GM12872 (cell line): ENCODE measurements around the gene SNAP29.

Source experiments
- CTCF ChIP-seq: IDR thresholded peaks from 3 replicates; pipeline ENCODE4 v1.5.1; 2011; ENCODE audit warnings: low read depth, mild to moderate bottlenecking, low read length, moderate library complexity; ENCODE audit not compliant: insufficient read depth

SNAP29 gene

GRCh38 chr22:20858615-20859416 is at the start of gene SNAP29, which contains the start of gene PI4KA:
SNAP29 (plus strand) TSS chr22:20859007; CDS start chr22:20859111, 104 bp downstream.
PI4KA (minus strand) TSS chr22:20858811; CDS start chr22:20858725, 86 bp downstream.
- TF ChIP-seq CTCF, result no peak

- no peak for TF ChIP-seq CTCF
Measured at GRCh38 chr22:20809538-20810185, 49.1 kb upstream of the SNAP29 start.

GRCh38 chr22:20810645-20811044 is 48.2 kb upstream of the SNAP29 start:
- TF ChIP-seq CTCF, result no peak

- TF ChIP-seq CTCF, result no peak
Measured at GRCh38 chr22:20811171-20811570, 47.6 kb upstream of the SNAP29 start.

- no peak for TF ChIP-seq CTCF
Measured at GRCh38 chr22:20811971-20812660, 46.7 kb upstream of the SNAP29 start.

GRCh38 chr22:20813056-20813455 is 45.8 kb upstream of the SNAP29 start:
- no peak for TF ChIP-seq CTCF

GRCh38 chr22:20814221-20814808 is 44.5 kb upstream of the SNAP29 start:
- TF ChIP-seq CTCF, result no peak
